OCI-LY1 (cell line): ENCODE data around the gene CEACAM19.
A peak's percentile ranks its signal among the peaks of the same experiment; 100 is the strongest.

Source experiments
- H2AFZ ChIP-seq: fragments of 200-600 bp; sonication (generic), shearing (Covaris generic); 2 replicates; pipeline ENCODE4 v1.6.0; 2014; ENCODE audit warnings: antibody characterized with exemption, mild to moderate bottlenecking, low read length
- H3F3A ChIP-seq: fragments of 200-600 bp; sonication (generic), shearing (Covaris generic); 2 replicates; pipeline ENCODE4 v1.6.0; 2014; ENCODE audit warnings: mild to moderate bottlenecking, antibody characterized with exemption, low read length, moderate library complexity; ENCODE audit not compliant: insufficient read depth
- H3K27ac ChIP-seq: fragments of 200-600 bp; sonication (generic); 2 replicates; pipeline ENCODE4 v1.5.1; 2014; ENCODE audit warnings: low read length, mixed run types, mild to moderate bottlenecking, low read depth; ENCODE audit not compliant: poor library complexity, severe bottlenecking
- H3K27me3 ChIP-seq: fragments of 200-600 bp; sonication (generic); 2 replicates; pipeline ENCODE4 v1.6.0; 2014; ENCODE audit warnings: antibody characterized with exemption, mild to moderate bottlenecking, low read length, moderate library complexity; ENCODE audit not compliant: insufficient read depth
- H3K36me3 ChIP-seq: fragments of 200-600 bp; sonication (generic); 2 replicates; pipeline ENCODE4 v1.6.1; 2014; ENCODE audit warnings: mild to moderate bottlenecking, antibody characterized with exemption, low read length, moderate library complexity, mixed read lengths; ENCODE audit not compliant: insufficient read depth
- H3K4me1 ChIP-seq: fragments of 200-600 bp; sonication (generic); 2 replicates; pipeline ENCODE4 v1.5.1; 2014; ENCODE audit warnings: mild to moderate bottlenecking, low read length, moderate library complexity; ENCODE audit not compliant: insufficient read depth, severe bottlenecking
- H3K4me2 ChIP-seq: fragments of 200-600 bp; sonication (generic), shearing (Covaris generic); 2 replicates; pipeline ENCODE4 v1.6.1; 2014; ENCODE audit warnings: low read length
- H3K4me3 ChIP-seq: fragments of 200-600 bp; sonication (generic); 2 replicates; pipeline ENCODE4 v1.5.1; 2014; ENCODE audit warnings: low read length, low read depth, mild to moderate bottlenecking, mixed read lengths; ENCODE audit not compliant: poor library complexity, severe bottlenecking
- H3K79me2 ChIP-seq: fragments of 200-600 bp; shearing (Covaris generic); 2 replicates; pipeline ENCODE4 v1.6.1; 2016; ENCODE audit warnings: mixed run types, low read length, mixed read lengths; ENCODE audit not compliant: insufficient read depth
- H3K9ac ChIP-seq: fragments of 200-600 bp; sonication (generic), shearing (Covaris generic); 2 replicates; pipeline ENCODE4 v1.6.1; 2014; ENCODE audit warnings: mild to moderate bottlenecking, low read length, mixed read lengths
- H3K9me2 ChIP-seq: fragments of 200-600 bp; sonication (generic), shearing (Covaris generic); 2 replicates; pipeline ENCODE4 v1.6.1; 2014; ENCODE audit warnings: low read depth, mild to moderate bottlenecking, low read length, mixed read lengths
- H3K9me3 ChIP-seq: fragments of 200-600 bp; shearing (Covaris generic); 2 replicates; pipeline ENCODE4 v1.6.1; 2014; ENCODE audit warnings: low read length, mixed read lengths
- H4K20me1 ChIP-seq: fragments of 200-600 bp; sonication (generic), shearing (Covaris generic); 2 replicates; pipeline ENCODE4 v1.6.0; 2016; ENCODE audit warnings: mild to moderate bottlenecking, low read length; ENCODE audit not compliant: insufficient read depth
- CTCF ChIP-seq: fragments of 200-600 bp; sonication (generic), shearing (Covaris generic); IDR thresholded peaks from 2 replicates; pipeline ENCODE4 v1.5.1; 2017; ENCODE audit warnings: mild to moderate bottlenecking, antibody characterized with exemption, low read length, moderate library complexity, mixed read lengths
- EZH2 ChIP-seq: fragments of 200-600 bp; sonication (generic), shearing (Covaris generic); IDR thresholded peaks from 2 replicates; pipeline ENCODE4 v1.8.0; 2017; ENCODE audit warnings: borderline replicate concordance, mixed run types, mild to moderate bottlenecking, antibody characterized with exemption, low read length, moderate library complexity, mixed read lengths

The CEACAM19 gene

DNA sequence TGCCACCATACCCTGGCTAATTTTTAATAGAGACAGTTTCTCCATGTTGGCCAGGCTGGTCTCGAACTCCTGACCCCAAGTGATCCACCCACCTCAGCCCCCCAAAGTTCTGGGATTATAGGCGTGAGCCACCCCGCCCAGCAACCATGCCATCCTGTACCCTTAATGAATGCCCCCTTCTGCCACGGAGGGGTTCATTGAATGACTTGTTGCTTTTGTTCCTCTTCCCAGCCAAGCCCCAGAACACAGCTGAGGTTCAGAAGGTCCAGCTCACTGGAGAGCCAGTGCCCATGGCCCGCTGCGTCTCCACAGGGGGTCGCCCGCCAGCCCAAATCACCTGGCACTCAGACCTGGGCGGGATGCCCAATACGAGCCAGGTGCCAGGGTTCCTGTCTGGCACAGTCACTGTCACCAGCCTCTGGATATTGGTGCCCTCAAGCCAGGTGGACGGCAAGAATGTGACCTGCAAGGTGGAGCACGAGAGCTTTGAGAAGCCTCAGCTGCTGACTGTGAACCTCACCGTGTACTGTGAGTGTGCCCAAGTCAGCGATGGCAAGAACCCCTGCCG, 21.6 kb upstream of the CEACAM19 start:
- Histone ChIP-seq H4K20me1 (no peaks in the 10 kb centered on the region), H3K27me3 (no peaks in the 10 kb centered on the region), H3K9me3 (no peaks in the 10 kb centered on the region), H3K36me3 (no peaks in the 10 kb centered on the region), H2AFZ (no peak overlapping the region), H3K4me1 (no peaks in the 10 kb centered on the region), H3K9me2 (no peaks in the 10 kb centered on the region), H3K9ac (no peak overlapping the region), H3K27ac (no peak overlapping the region), H3K4me3 (no peak overlapping the region), H3K4me2 (no peak overlapping the region), H3K79me2 (no peaks in the 10 kb centered on the region), H3F3A (no peaks in the 10 kb centered on the region)
- no peak for TF ChIP-seq CTCF
- no peak for TF ChIP-seq EZH2

DNA sequence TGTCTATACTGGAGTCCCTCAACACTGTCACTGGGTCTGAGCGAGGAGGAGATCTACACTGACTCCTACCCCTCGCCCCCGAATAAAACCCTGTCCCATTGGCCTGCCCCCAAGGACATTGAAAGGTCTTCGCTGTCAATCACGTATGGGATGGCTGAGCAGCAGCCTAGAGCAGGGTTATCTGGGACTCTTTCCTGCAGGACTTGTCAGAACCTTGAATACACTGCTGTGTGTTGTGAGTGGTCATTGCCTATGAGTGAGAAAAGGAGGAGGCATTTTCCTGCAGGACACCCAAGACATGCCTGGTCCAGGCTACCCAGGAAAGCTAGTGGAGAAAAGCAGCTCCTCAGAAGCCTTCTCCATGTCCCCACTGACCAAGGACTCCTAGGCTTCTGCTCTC, 17.9 kb upstream of the CEACAM19 start:
- Histone ChIP-seq H3K4me2 (no peak overlapping the region), H4K20me1 (no peaks in the 10 kb centered on the region)

GRCh38 chr19:44653977-44654774, 17.1 kb upstream of the CEACAM19 start:
- H3K9me3 ChIP-seq, result no peaks in the 10 kb centered on the region

More for the DNA sequence above, 17.9 kb upstream of the CEACAM19 start:
- H3K36me3 ChIP-seq, result no peaks in the 10 kb centered on the region
- no peaks in the 10 kb centered on the region for H3K9me3 ChIP-seq
- no peaks in the 10 kb centered on the region for H3F3A ChIP-seq
- H3K4me3 ChIP-seq, result no peak overlapping the region
- no peak overlapping the region for H3K27ac ChIP-seq
- H2AFZ ChIP-seq, result no peak overlapping the region
- H3K79me2 ChIP-seq, result no peaks in the 10 kb centered on the region
- no peak for TF ChIP-seq EZH2
- no peak for TF ChIP-seq CTCF
- 0 out of 2 replicates have a peak, but pooled peaks cover 5% of the 10 kb centered on the region for H3K27me3 ChIP-seq
- H3K9ac ChIP-seq, result no peak overlapping the region
- H3K9me2 ChIP-seq, result no peaks in the 10 kb centered on the region
- H3K4me1 ChIP-seq, result no peaks in the 10 kb centered on the region

More at GRCh38 chr19:44653977-44654774, 17.1 kb upstream of the CEACAM19 start:
- Histone ChIP-seq H3K27me3 (0 out of 2 replicates have a peak, but pooled peaks cover 5% of the 10 kb centered on the region), H3K79me2 (no peaks in the 10 kb centered on the region), H3F3A (no peaks in the 10 kb centered on the region), H3K27ac (no peak overlapping the region), H3K36me3 (no peaks in the 10 kb centered on the region), H2AFZ (no peak overlapping the region), H3K9me2 (no peaks in the 10 kb centered on the region), H3K4me3 (no peak overlapping the region), H4K20me1 (no peaks in the 10 kb centered on the region), H3K4me1 (no peaks in the 10 kb centered on the region), H3K4me2 (no peak overlapping the region), H3K9ac (no peak overlapping the region)
- TF ChIP-seq EZH2, result no peak
- peak; percentile 79 for TF ChIP-seq CTCF
